Smooth muscle cell of the pulmonary artery (primary cell): ENCODE results near the gene ACP7. TPM values are rescaled to one million over a fixed set of nuclear protein-coding genes. Genes with fewer than 3 reads are reported as not detected.

Source experiments
- total RNA-seq: library from RNA; depleted of rRNA; stranded (reverse); fragments of >200 nt; gene quantifications from 2 replicates; pipeline ENCODE4 v1.2.3, GENCODE V29; 2014

The ACP7 gene, protein sequence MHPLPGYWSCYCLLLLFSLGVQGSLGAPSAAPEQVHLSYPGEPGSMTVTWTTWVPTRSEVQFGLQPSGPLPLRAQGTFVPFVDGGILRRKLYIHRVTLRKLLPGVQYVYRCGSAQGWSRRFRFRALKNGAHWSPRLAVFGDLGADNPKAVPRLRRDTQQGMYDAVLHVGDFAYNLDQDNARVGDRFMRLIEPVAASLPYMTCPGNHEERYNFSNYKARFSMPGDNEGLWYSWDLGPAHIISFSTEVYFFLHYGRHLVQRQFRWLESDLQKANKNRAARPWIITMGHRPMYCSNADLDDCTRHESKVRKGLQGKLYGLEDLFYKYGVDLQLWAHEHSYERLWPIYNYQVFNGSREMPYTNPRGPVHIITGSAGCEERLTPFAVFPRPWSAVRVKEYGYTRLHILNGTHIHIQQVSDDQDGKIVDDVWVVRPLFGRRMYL
- total RNA-seq: 0.13 and 11.4 TPM in 2 replicates

DNA sequence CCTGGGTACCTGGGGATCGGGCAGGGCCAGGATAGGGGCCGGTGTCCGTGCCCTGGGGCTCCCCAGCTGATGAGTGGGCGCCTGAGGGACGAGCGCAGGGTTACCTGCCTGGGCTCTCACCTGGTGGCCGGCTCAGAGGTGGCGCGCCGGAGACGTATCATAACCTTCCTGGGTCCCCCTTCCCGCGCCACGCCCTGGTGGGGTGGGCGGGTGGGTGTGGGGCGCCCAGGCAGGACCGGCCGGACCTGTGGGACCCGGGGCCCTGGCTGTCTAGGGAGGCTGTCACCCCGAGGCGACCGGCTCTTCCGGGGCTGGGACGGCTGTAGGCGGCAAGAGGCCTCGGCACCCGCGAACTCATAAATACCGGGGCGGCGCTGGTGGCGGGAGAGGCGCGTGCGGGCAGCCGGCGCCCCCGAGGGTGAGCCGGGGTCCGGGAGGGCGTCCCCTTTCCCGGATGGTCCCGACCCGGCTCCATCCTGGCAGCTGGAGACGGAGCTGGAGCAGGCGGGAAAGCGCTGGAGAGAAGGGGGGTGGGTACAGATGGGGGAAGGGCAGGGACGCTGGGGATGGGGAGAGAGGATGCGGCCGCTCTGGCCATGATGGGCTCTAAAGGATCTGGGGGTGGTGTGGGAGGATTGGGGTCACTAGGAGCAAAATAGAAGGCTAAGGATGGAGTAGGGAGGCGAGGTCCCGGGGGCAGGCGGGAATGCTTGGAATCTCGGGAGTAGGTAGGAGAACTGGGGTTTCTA lies at the start of gene ACP7:
Gene ACP7 (plus strand): TSS at position 386 of the 749 bp plus-strand sequence. CDS start 902 bp downstream, outside the sequence.

DNA sequence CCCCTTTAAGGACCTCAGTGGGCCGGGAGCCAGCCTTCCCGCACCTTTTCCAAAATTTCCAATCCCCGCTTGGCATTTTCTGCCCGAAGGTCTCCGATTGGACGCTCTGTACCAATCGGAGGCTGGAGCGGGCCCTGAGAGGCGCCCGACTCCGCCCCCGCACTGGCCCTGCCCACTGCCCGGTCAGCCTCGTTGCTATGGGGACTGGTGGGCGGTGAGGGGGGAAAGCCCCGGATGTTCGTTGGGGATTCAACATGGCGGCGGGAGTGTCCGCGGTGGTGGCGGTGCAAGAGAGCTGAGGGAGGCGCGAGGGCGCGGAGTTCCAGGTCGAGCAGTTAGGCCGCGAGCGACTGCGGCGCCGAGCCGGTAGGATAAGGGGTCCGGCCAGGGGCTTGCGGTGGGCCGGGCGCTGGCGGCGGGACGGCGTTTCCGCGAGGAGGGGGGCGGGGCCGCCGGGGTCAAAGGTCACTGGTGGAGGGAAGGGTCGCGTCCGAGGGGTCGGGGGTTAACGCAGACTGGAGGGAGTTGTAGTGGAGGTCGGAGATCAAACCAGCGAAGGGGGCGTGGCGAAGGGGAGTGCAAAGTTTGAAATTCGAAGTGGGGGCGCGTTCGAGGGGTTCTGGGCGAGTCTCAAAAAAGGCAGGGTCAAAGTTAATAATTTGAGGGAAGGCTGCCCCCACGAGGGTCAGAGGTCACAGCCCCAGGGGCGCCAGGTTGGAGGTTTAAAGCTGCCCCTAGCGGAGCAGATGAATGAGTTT lies 41.6 kb downstream of the ACP7 start, which contains the start of gene PAK4:
Gene PAK4 (plus strand): TSS at position 233 of the 758 bp plus-strand sequence. CDS start 43,768 bp downstream, outside the sequence.

Other genes starting within 250 kb of the ACP7 start
- gene HNRNPL, start 234.4 kb upstream of the ACP7 start, total RNA-seq: 144 and 174 TPM in 2 replicates
- gene RINL, start 206.1 kb upstream of the ACP7 start, total RNA-seq: 1.6 and 2.6 TPM in 2 replicates
- gene SIRT2, start 184.8 kb upstream of the ACP7 start, total RNA-seq: 47.3 and 50.2 TPM in 2 replicates
- gene NFKBIB, start 184.4 kb upstream of the ACP7 start, total RNA-seq: 11.2 and 15.3 TPM in 2 replicates
- not detected in 2 replicates for gene CCER2, start 172.2 kb upstream of the ACP7 start, total RNA-seq
- gene SARS2, start 153.6 kb upstream of the ACP7 start, total RNA-seq: 10.5 and 22.1 TPM in 2 replicates
- gene MRPS12, start 153.4 kb upstream of the ACP7 start, total RNA-seq: 20.7 and 27.4 TPM in 2 replicates
- gene FBXO17, start 108.6 kb upstream of the ACP7 start, total RNA-seq: 27.2 and 43.7 TPM in 2 replicates
- gene FBXO27, start 51.8 kb upstream of the ACP7 start, total RNA-seq: 2.9 and 5.4 TPM in 2 replicates
- gene PAK4, start 41.4 kb downstream of the ACP7 start, total RNA-seq: 7.7 and 13.7 TPM in 2 replicates
- gene NCCRP1, start 112.6 kb downstream of the ACP7 start, total RNA-seq: not detected in 2 replicates
- not detected in 2 replicates for gene SYCN, start 119.9 kb downstream of the ACP7 start, total RNA-seq
- not detected in 2 replicates for gene IFNL3, start 160.6 kb downstream of the ACP7 start, total RNA-seq
- not detected in 2 replicates for gene IFNL4, start 164.5 kb downstream of the ACP7 start, total RNA-seq
- gene IFNL2, start 184.0 kb downstream of the ACP7 start, total RNA-seq: not detected in 2 replicates
- not detected in 2 replicates for gene IFNL1, start 212.0 kb downstream of the ACP7 start, total RNA-seq
- gene LRFN1, start 236.5 kb downstream of the ACP7 start, total RNA-seq: 0.26 and 0.50 TPM in 2 replicates